ENCODE measurements around the gene TCERG1L. TPM values are rescaled to one million over a fixed set of nuclear protein-coding genes. Genes with fewer than 3 reads are reported as not detected.
A peak's percentile ranks its signal among the peaks of the same experiment; 100 is the strongest.

Gene TCERG1L
- polyA plus RNA-seq, 3 donors, result not detected

GRCh38 chr10:131159771-131160170 is 151.8 kb downstream of the TCERG1L start:
- Mint-ChIP-seq H3K9me3 (peaks cover 0 to 5% (median 1%) of the 10 kb centered on the region in 7 donors), H3K27me3 (ENCODE audit: low read depth in 3 of 3) (peaks cover 2 to 5% (median 3%) of the 10 kb centered on the region in 3 donors), H3K4me3 (no peak overlapping the region), H3K27ac (peak overlapping the region in 1 of 7 donors; percentile 18), H3K4me1 (no peaks in the 10 kb centered on the region), H3K36me3 (no peaks in the 10 kb centered on the region)
- H3K27ac ChIP-seq (ENCODE audit: low read depth in 1 of 2, low read length in 2 of 2), result no peak overlapping the region
- intact Hi-C loops (cut with micrococcal nuclease), result no loop called here
- no peak overlapping the region for H2AFZ ChIP-seq (ENCODE audit: insufficient read depth, low read depth, low read length, poor library complexity, severe bottlenecking)
- no peak overlapping the region for H3K4me2 ChIP-seq (replicated peaks; ENCODE audit: extremely low read depth, low read length, poor library complexity, severe bottlenecking)
- no peak for TF ChIP-seq CTCF (IDR thresholded peaks at IDR 0.05)
- 84% methylated on average over 8 of the region's 9 CpGs for WGBS (ENCODE audit: insufficient coverage)
- DNase-seq, result no peak
- H3K27me3 ChIP-seq (ENCODE audit: control insufficient read depth in 2 of 2, insufficient read depth in 2 of 2, low read length in 2 of 2), result no peaks in the 10 kb centered on the region
- no peaks in the 10 kb centered on the region for H3K9me3 ChIP-seq (replicated peaks in 1 of 2; ENCODE audit: control insufficient read depth in 1 of 2, insufficient read depth in 1 of 2, low read length in 2 of 2)
- no peak overlapping the region for H3K9ac ChIP-seq (ENCODE audit: insufficient read depth, low read length, poor library complexity, severe bottlenecking)
- no peaks in the 10 kb centered on the region for H4K20me1 ChIP-seq (ENCODE audit: insufficient read depth, low read length)
- H3K4me3 ChIP-seq (replicated peaks in 1 of 3; ENCODE audit: low read depth in 2 of 3, low read length in 3 of 3), result no peak overlapping the region
- H3K4me1 ChIP-seq (ENCODE audit: control insufficient read depth in 1 of 2, insufficient read depth in 2 of 2, low read length in 2 of 2), result no peaks in the 10 kb centered on the region
- H3K36me3 ChIP-seq (replicated peaks in 1 of 2; ENCODE audit: control insufficient read depth in 1 of 2, insufficient read depth in 2 of 2, low read length in 2 of 2), result no peaks in the 10 kb centered on the region
- no peaks in the 10 kb centered on the region for H3K79me2 ChIP-seq (ENCODE audit: insufficient read depth, low read length)

- H3K4me3 ChIP-seq (replicated peaks in 1 of 3; ENCODE audit: low read depth in 2 of 3, low read length in 3 of 3), result no peak overlapping the region
- H3K4me1 Mint-ChIP-seq, result no peaks in the 10 kb centered on the region
- H3K4me3 Mint-ChIP-seq, result no peak overlapping the region
- H2AFZ ChIP-seq (ENCODE audit: insufficient read depth, low read depth, low read length, poor library complexity, severe bottlenecking), result no peak overlapping the region
- no peaks in the 10 kb centered on the region for H3K27me3 ChIP-seq (ENCODE audit: control insufficient read depth in 2 of 2, insufficient read depth in 2 of 2, low read length in 2 of 2)
- H3K27me3 Mint-ChIP-seq (ENCODE audit: low read depth in 3 of 3), result peaks cover 2 to 3% (median 3%) of the 10 kb centered on the region in 3 donors
- no peak overlapping the region for H3K9ac ChIP-seq (ENCODE audit: insufficient read depth, low read length, poor library complexity, severe bottlenecking)
- intact Hi-C loops (cut with micrococcal nuclease), result no loop called here
- H3K27ac Mint-ChIP-seq, result no peak overlapping the region
- no peak overlapping the region for H3K4me2 ChIP-seq (replicated peaks; ENCODE audit: extremely low read depth, low read length, poor library complexity, severe bottlenecking)
- TF ChIP-seq CTCF (IDR thresholded peaks at IDR 0.05), result no peak
- no peaks in the 10 kb centered on the region for H4K20me1 ChIP-seq (ENCODE audit: insufficient read depth, low read length)
- H3K36me3 Mint-ChIP-seq, result no peaks in the 10 kb centered on the region
- WGBS (ENCODE audit: insufficient coverage), result 91% methylated on average over 16 of the region's 17 CpGs
- H3K27ac ChIP-seq (ENCODE audit: low read depth in 1 of 2, low read length in 2 of 2), result no peak overlapping the region
- H3K79me2 ChIP-seq (ENCODE audit: insufficient read depth, low read length), result no peaks in the 10 kb centered on the region
- H3K4me1 ChIP-seq (ENCODE audit: control insufficient read depth in 1 of 2, insufficient read depth in 2 of 2, low read length in 2 of 2), result no peaks in the 10 kb centered on the region
- H3K9me3 Mint-ChIP-seq, result peaks cover 0 to 12% (median 3%) of the 10 kb centered on the region in 7 donors
- no peak for DNase-seq
- no peaks in the 10 kb centered on the region for H3K36me3 ChIP-seq (replicated peaks in 1 of 2; ENCODE audit: control insufficient read depth in 1 of 2, insufficient read depth in 2 of 2, low read length in 2 of 2)
- H3K9me3 ChIP-seq (replicated peaks in 1 of 2; ENCODE audit: control insufficient read depth in 1 of 2, insufficient read depth in 1 of 2, low read length in 2 of 2), result no peaks in the 10 kb centered on the region
Measured at GRCh38 chr10:131158695-131159094, 152.8 kb downstream of the TCERG1L start.
